Keratinocyte (primary cell): ENCODE measurements around the gene LILRB5. TPM values are rescaled to one million over a fixed set of nuclear protein-coding genes. Genes with fewer than 3 reads are reported as not detected.
"Not testable (repeated sequence)": the region's sequence is repeated elsewhere in the genome, so short reads cannot be mapped to it uniquely, and the experiment has no call there.

Source experiments
- DNase-seq: peaks from one replicate; pipeline ENCODE4 v3.0.0-alpha.2; 2011; ENCODE audit warnings: low read depth, missing footprints, low spot score
- FAIRE-seq: peaks from 2 replicates; lab custom pipeline; 2011; peaks lifted over from hg19 to GRCh38; lab: Jason Lieb, UNC
- H2AFZ ChIP-seq: 2 replicates; pipeline ENCODE4 v1.6.0; 2012; ENCODE audit warnings: low read length, control low read depth, inconsistent platforms; ENCODE audit not compliant: control insufficient read depth
- H3K27ac ChIP-seq: 2 replicates; pipeline ENCODE4 v1.5.1; 2011; ENCODE audit warnings: low read length; ENCODE audit not compliant: control insufficient read depth, insufficient read depth
- H3K27me3 ChIP-seq: 3 replicates; pipeline ENCODE4 v1.6.0; 2011; ENCODE audit warnings: low read length; ENCODE audit not compliant: control insufficient read depth, insufficient read depth; ENCODE audit errors: extremely low read depth
- H3K36me3 ChIP-seq, 2 experiments: 2 replicates in 1 of 2; 3 replicates in 1 of 2; pipeline ENCODE4 v1.5.1; 2011; ENCODE audit warnings: low read length in 2 of 2, mild to moderate bottlenecking in 1 of 2; ENCODE audit not compliant: control insufficient read depth in 2 of 2, insufficient read depth in 2 of 2; ENCODE audit errors: extremely low read depth in 1 of 2
- H3K4me1 ChIP-seq: 3 replicates; pipeline ENCODE4 v1.5.1; 2011; ENCODE audit warnings: low read length; ENCODE audit not compliant: control insufficient read depth, insufficient read depth; ENCODE audit errors: extremely low read depth
- H3K4me2 ChIP-seq: 3 replicates; pipeline ENCODE4 v1.6.0; 2011; ENCODE audit warnings: low read depth, low read length; ENCODE audit not compliant: control insufficient read depth, insufficient read depth; ENCODE audit errors: extremely low read depth
- H3K4me3 ChIP-seq, 3 experiments: fragments of 200-600 bp in 1 of 3; sonication (generic) in 1 of 3; 2 replicates in 2 of 3; 3 replicates in 1 of 3; pipeline ENCODE4 v1.5.1; 2011 to 2016; ENCODE audit warnings: low read length in 3 of 3, mild to moderate bottlenecking in 3 of 3, control low read depth in 2 of 3, inconsistent platforms in 1 of 3, low read depth in 1 of 3, mixed read lengths in 1 of 3, mixed run types in 1 of 3, moderate library complexity in 1 of 3; ENCODE audit not compliant: control insufficient read depth in 2 of 3, insufficient read depth in 2 of 3; ENCODE audit errors: extremely low read depth in 1 of 3
- H3K79me2 ChIP-seq: 2 replicates; pipeline ENCODE4 v1.6.0; 2012; ENCODE audit warnings: low read length; ENCODE audit not compliant: control insufficient read depth, insufficient read depth
- H3K9ac ChIP-seq: 3 replicates; pipeline ENCODE4 v1.6.0; 2011; ENCODE audit warnings: low read length; ENCODE audit not compliant: control insufficient read depth, insufficient read depth; ENCODE audit errors: extremely low read depth
- H3K9me1 ChIP-seq: 3 replicates; pipeline ENCODE4 v1.6.0; 2011; ENCODE audit warnings: low read length; ENCODE audit not compliant: control insufficient read depth, insufficient read depth; ENCODE audit errors: extremely low read depth
- H3K9me3 ChIP-seq: 2 replicates; pipeline ENCODE4 v1.5.1; 2012; ENCODE audit warnings: low read depth, low read length; ENCODE audit not compliant: control insufficient read depth
- H4K20me1 ChIP-seq: 3 replicates; pipeline ENCODE4 v1.6.0; 2011; ENCODE audit warnings: low read length; ENCODE audit not compliant: control insufficient read depth, insufficient read depth; ENCODE audit errors: extremely low read depth
- CTCF ChIP-seq, 3 experiments: IDR thresholded peaks in 1 of 3; conservative IDR thresholded peaks in 1 of 3; optimal IDR thresholded peaks in 1 of 3; 2 replicates in 2 of 3; 3 replicates in 1 of 3; pipeline versions ENCODE3 to v1.5.1; 2011; ENCODE audit warnings: low read length in 3 of 3, mild to moderate bottlenecking in 3 of 3, moderate library complexity in 2 of 3, control low read depth in 1 of 3, inconsistent platforms in 1 of 3; ENCODE audit not compliant: insufficient read depth in 2 of 3; ENCODE audit errors: extremely low read depth in 1 of 3
- EZH2 ChIP-seq: IDR thresholded peaks from one replicate; pipeline ENCODE4 v1.6.1; 2012; ENCODE audit warnings: inconsistent platforms, mild to moderate bottlenecking, low read length, moderate library complexity
- dilution Hi-C: fragments of 300-500 bp; cut with MboI; formaldehyde crosslinking; loops from one replicate; pipeline ENCODE4 v1.7.0; 2020; ENCODE audit warnings: low sequenced_read_pairs; ENCODE audit not compliant: extremely low pct_ligation_motif_present
- polyA plus RNA-seq, 5 experiments: library from polyadenylated mRNA; depleted of rRNA in 3 of 5; stranded (reverse) in 3 of 5; stranded (forward) in 1 of 5; unstranded in 1 of 5; fragments of >200 nt; gene quantifications; 1 replicate in 1 of 5; 2 replicates in 3 of 5; 3 replicates in 1 of 5; pipeline versions ENCODE4 v1.2.1 to v1.2.3, GENCODE V29; 2011 to 2012; ENCODE audit warnings: missing spikeins in 2 of 5, low read depth in 1 of 5, low replicate concordance in 1 of 5

Gene LILRB5
- polyA plus RNA-seq, 1 donor (not counting 4 experiments of a cell fraction or from before 2014, with no cell fraction given): not detected

GRCh38 chr19:54271587-54271986, 14.5 kb upstream of the LILRB5 start:
- H3K9me3 ChIP-seq, H4K20me1 ChIP-seq, H3K9ac ChIP-seq, H3K9me1 ChIP-seq, FAIRE-seq, DNase-seq, H2AFZ ChIP-seq, H3K4me2 ChIP-seq, dilution Hi-C loops, H3K36me3 ChIP-seq, H3K27ac ChIP-seq, H3K27me3 ChIP-seq, H3K79me2 ChIP-seq, H3K4me3 ChIP-seq, H3K4me1 ChIP-seq: not testable (repeated sequence)

GRCh38 chr19:54271106-54271505, 14.0 kb upstream of the LILRB5 start:
- Histone ChIP-seq H4K20me1 (no peaks in the 10 kb centered on the region), H3K4me2 (no peak overlapping the region), H3K9me1 (no peaks in the 10 kb centered on the region), H3K4me3 (no peak overlapping the region), H3K79me2 (no peaks in the 10 kb centered on the region), H3K9ac (no peak overlapping the region), H3K9me3 (no peaks in the 10 kb centered on the region), H3K27ac (no peak overlapping the region), H3K27me3 (no peaks in the 10 kb centered on the region), H3K4me1 (no peaks in the 10 kb centered on the region), H2AFZ (no peak overlapping the region), H3K36me3 (no peaks in the 10 kb centered on the region)
- FAIRE-seq (no peak), DNase-seq (no peak)
- no peak for TF ChIP-seq CTCF (optimal IDR thresholded peaks at IDR 0.05 in 1 of 3, IDR thresholded peaks at IDR 0.05 in 1 of 3, conservative IDR thresholded peaks at IDR 0.05 in 1 of 3; ENCODE audit: extremely low read depth in 1 of 3, insufficient read depth in 2 of 3, low read length in 3 of 3)
- no peak for TF ChIP-seq EZH2
- dilution Hi-C loops: no loop called here

GRCh38 chr19:54268936-54269335, 11.9 kb upstream of the LILRB5 start:
- H3K79me2 ChIP-seq: no peaks in the 10 kb centered on the region
- H3K9me1 ChIP-seq: no peaks in the 10 kb centered on the region
- DNase-seq (no peak), FAIRE-seq (no peak)
- no peak overlapping the region for H3K9ac ChIP-seq
- no peaks in the 10 kb centered on the region for H3K36me3 ChIP-seq
- no peak overlapping the region for H2AFZ ChIP-seq
- no peaks in the 10 kb centered on the region for H3K27me3 ChIP-seq
- no peaks in the 10 kb centered on the region for H3K4me1 ChIP-seq
- H4K20me1 ChIP-seq: no peaks in the 10 kb centered on the region
- H3K27ac ChIP-seq: no peak overlapping the region
- dilution Hi-C loops: no loop called here
- no peak overlapping the region for H3K4me3 ChIP-seq
- H3K9me3 ChIP-seq: no peaks in the 10 kb centered on the region
- no peak overlapping the region for H3K4me2 ChIP-seq
- TF ChIP-seq CTCF (optimal IDR thresholded peaks at IDR 0.05 in 1 of 3, IDR thresholded peaks at IDR 0.05 in 1 of 3, conservative IDR thresholded peaks at IDR 0.05 in 1 of 3; ENCODE audit: extremely low read depth in 1 of 3, insufficient read depth in 2 of 3, low read length in 3 of 3) (no peak), EZH2 (no peak)
